ENCODE data around the gene TOP2B.

DNA sequence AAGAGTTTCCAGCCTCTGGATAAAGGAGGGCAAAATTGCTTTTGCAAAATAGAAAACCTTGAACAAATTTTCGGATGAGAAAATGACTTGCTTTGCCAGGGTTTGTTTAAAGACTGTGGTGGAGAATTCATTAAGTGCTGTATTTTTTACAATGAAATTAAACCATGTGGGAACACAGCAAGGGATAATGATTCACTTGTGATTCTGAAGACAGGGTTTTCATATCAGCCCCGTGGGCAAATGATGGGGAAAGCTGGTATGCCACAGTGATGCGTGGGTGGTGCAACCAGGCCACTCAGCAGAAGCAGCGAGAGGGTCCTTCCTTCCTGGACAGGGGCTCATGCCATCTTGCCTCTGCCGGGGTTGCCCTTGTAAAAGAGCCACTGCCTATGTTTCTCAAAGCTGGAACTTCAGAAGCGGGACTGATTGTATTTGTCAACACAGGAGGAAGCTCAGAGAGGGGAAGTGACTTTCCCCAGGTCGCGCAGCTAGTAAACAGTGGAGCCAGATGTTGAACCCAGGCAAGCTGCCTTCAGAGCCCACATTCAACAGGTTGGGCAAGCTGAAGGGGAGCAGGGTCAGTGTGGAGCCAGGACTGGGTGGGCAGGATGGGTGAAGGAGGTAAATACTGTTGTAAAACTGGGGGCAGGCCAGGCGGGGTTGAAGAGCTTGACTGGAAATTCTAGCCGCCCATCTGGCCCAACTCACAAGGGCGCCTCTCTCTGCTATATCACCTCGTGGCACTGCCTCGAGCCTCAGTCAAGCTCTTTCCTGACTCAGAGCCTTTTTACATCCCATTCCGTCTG is 79.1 kb downstream of the TOP2B start:
- TF ChIP-seq POLR2A (IDR thresholded peaks at IDR 0.05) (no peak), CTCF (IDR thresholded peaks at IDR 0.05) (no peak), POLR2AphosphoS5 (IDR thresholded peaks at IDR 0.05) (no peak)
